ENCODE data around the gene HDLBP.
"Not testable (repeated sequence)": the region's sequence is repeated elsewhere in the genome, so short reads cannot be mapped to it uniquely, and the experiment has no call there.

DNA sequence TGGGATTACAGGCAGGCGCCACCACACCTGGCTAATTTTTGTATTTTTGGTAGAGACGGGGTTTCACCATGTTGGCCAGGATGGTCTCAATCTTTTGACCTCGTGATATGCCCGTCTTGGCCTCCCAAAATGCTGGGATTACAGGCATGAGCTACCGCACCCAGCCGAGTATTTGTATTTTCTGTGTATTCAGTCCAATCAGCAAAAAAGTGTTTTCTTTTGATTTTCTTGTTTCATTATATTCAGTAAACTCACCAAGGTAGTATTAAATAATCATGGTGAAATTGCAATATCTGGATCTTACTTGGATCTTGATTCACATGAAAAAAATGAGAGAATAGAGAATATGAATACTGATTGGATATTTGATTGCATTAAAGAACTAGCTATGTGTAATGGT lies 3.4 kb upstream of the HDLBP start:
- TF ChIP-seq, protein P1, sequence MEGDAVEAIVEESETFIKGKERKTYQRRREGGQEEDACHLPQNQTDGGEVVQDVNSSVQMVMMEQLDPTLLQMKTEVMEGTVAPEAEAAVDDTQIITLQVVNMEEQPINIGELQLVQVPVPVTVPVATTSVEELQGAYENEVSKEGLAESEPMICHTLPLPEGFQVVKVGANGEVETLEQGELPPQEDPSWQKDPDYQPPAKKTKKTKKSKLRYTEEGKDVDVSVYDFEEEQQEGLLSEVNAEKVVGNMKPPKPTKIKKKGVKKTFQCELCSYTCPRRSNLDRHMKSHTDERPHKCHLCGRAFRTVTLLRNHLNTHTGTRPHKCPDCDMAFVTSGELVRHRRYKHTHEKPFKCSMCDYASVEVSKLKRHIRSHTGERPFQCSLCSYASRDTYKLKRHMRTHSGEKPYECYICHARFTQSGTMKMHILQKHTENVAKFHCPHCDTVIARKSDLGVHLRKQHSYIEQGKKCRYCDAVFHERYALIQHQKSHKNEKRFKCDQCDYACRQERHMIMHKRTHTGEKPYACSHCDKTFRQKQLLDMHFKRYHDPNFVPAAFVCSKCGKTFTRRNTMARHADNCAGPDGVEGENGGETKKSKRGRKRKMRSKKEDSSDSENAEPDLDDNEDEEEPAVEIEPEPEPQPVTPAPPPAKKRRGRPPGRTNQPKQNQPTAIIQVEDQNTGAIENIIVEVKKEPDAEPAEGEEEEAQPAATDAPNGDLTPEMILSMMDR (IDR thresholded peaks at IDR 0.05; ENCODE audit: insufficient read depth, low read length, poor library complexity, severe bottlenecking): not testable (repeated sequence)
- not testable (repeated sequence) for TF ChIP-seq EZH2phosphoT487 (conservative IDR thresholded peaks at IDR 0.05; ENCODE audit: low read length)

Data from SU-DHL-6 (cell line).